Hepatocyte (in vitro differentiated cells): Measurements from ENCODE around the gene B4GALNT2.
"Not testable (repeated sequence)": the region's sequence is repeated elsewhere in the genome, so short reads cannot be mapped to it uniquely, and the experiment has no call there.

Experiments
- CTCF ChIP-seq: fragments of 200-600 bp; sonication (generic); IDR thresholded peaks from 2 replicates; pipeline ENCODE4 v1.5.1; 2016; ENCODE audit warnings: antibody characterized with exemption, mild to moderate bottlenecking; ENCODE audit not compliant: poor library complexity
- EZH2phosphoT487 ChIP-seq: fragments of 200-600 bp; sonication (generic); IDR thresholded peaks from one replicate; pipeline ENCODE4 v1.6.1; 2018; ENCODE audit warnings: antibody characterized with exemption, mild to moderate bottlenecking, low read depth, moderate library complexity; ENCODE audit not compliant: unreplicated experiment, severe bottlenecking

- not testable (repeated sequence) for TF ChIP-seq CTCF, EZH2phosphoT487
These were observed 52.8 kb downstream of the B4GALNT2 start for GRCh38 chr17:49185381-49185780.
